NCI-H226 (cell line): ENCODE data around the gene UCP2.
A peak's percentile ranks its signal among the peaks of the same experiment; 100 is the strongest.

Experiments used
- DNase-seq: peaks from one replicate; pipeline ENCODE4 v3.0.0-alpha.2; 2015

The UCP2 gene, protein sequence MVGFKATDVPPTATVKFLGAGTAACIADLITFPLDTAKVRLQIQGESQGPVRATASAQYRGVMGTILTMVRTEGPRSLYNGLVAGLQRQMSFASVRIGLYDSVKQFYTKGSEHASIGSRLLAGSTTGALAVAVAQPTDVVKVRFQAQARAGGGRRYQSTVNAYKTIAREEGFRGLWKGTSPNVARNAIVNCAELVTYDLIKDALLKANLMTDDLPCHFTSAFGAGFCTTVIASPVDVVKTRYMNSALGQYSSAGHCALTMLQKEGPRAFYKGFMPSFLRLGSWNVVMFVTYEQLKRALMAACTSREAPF

DNA sequence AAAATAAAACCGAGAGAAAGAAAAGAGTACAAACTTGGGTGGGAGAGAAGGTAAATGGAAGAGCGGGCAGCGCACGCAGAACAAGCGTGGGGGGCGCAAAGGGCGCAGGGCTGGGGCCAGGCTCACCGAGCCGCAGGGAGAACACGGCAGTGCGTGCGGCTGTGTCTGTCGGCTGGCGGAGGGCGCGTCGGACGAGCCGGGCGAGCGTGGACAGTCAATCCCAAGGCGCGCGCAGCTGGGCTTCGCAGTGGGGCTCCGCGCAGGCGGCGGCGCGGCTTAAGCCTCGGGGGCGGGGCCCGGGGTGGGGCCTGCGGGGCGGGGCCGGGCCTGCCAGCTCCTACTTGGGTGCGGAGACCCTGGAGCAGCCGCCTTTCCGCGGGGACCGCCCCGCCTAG, at the start of gene UCP2:
Gene UCP2 (minus strand): TSS at position 249 of the 395 bp plus-strand sequence. CDS start 4,465 bp downstream, outside the sequence.
- no peak for DNase-seq

GRCh38 chr11:74030723-74031676, 48.4 kb upstream of the UCP2 start:
- DNase-seq: no peak

GRCh38 chr11:74025467-74026166, 43.0 kb upstream of the UCP2 start:
- peak; percentile 65 for DNase-seq

DNA sequence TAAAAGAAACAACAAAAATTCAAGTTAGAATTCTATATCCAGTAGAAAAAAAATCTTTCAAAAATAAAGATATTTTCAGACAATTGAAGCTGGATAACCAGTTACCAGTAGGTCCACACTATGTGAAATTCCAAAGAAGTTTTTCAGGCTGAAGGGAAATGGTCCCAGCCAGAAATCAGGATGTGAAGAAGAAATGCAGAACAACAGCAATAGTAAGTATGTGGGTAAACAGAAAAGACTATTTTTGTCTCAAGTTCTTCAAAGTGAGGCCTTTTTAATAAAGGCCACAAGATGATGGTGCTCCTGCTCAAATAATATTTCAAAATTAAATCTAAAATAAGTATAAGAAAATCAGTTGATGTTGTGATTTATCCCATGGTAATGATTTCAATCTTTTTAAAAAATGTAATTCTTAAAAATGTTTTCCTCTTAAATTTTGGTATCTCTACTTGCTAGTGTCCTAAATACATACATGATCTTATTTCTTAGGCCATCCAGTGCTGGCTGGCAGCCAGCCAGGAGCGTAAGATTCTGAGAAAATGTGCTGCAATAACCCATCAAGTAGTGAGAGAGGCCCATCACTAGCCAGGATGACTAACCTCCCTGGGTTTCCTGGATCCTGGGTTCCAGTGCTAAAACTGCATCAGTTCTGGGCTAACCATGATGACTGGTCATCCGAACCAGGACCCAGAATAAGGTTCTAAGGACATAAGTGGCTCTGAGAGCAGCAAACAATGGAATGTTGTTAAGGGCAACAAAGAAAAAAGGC, 41.8 kb upstream of the UCP2 start:
- peak; percentile 75 for DNase-seq

DNA sequence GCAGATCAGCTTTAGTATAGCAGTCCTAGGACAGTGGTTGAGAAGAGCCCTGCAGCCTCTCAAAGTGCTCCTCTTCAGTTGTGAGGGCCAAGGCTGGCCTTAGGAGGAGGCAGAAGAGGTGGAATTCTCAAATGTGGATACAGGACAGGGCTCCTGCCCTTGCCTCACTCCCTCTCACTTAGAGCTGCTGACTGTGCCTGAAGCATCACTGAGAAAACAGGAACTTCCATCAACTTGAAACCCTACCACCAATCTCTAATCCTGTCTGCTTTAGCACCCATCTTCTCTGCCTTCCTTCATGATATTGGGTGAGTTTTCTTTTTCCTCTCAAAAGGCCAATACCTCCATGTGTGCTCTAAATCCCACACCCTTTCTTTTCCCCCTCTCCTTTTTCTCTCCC, 40.6 kb upstream of the UCP2 start:
- DNase-seq: no peak

- no peak for DNase-seq
Measured at GRCh38 chr11:74022546-74022945, 39.9 kb upstream of the UCP2 start.

GRCh38 chr11:74021998-74022397, 39.4 kb upstream of the UCP2 start:
- DNase-seq: no peak

DNA sequence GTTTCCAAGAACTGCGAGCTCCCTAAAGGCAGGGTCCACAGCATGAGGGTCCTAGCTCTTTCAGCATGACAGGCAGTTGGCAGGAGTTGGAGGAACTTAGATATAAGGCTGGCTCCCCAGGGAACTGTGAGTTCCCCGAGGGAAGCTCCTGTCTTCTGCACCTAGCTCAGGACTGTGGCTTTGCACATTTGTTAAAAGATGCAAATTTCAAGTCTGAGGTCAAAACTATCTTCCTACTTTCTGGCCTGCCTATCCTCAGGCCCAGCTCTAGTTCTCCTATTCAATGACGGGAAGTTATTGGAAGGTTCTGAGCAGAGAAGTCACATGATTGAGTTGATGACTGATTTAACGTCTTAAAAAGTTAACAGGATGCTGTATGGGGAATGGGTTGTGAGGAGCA, 37.9 kb upstream of the UCP2 start:
- DNase-seq: no peak

GRCh38 chr11:74019860-74020259, 37.2 kb upstream of the UCP2 start:
- no peak for DNase-seq

- no peak for DNase-seq
Measured at GRCh38 chr11:74019104-74019738, 36.6 kb upstream of the UCP2 start.

- DNase-seq: no peak
Measured at GRCh38 chr11:74018331-74019005, 35.8 kb upstream of the UCP2 start.

GRCh38 chr11:74017631-74018030, 35.0 kb upstream of the UCP2 start:
- no peak for DNase-seq

GRCh38 chr11:74015919-74016684, 33.5 kb upstream of the UCP2 start:
- no peak for DNase-seq

DNA sequence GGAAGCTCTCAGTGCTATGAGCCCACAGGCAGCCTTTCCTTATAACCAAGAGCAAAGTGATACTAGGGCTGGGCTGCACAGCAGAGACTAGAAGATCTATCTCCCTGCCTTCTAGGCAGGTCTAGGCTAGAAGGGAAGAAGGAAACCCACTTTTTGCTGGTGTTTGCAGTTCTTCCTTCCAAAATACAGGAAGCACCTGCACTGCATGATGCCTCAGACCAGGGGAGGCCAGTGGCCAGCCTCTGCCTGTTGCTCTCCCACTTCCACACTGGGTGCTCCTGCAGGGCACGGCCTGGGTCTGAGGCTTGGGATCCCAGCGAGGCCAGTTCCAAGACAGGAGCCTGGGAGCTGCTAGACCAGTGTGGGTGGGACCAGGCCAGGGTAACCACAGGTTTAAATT, 32.2 kb upstream of the UCP2 start:
- no peak for DNase-seq

DNA sequence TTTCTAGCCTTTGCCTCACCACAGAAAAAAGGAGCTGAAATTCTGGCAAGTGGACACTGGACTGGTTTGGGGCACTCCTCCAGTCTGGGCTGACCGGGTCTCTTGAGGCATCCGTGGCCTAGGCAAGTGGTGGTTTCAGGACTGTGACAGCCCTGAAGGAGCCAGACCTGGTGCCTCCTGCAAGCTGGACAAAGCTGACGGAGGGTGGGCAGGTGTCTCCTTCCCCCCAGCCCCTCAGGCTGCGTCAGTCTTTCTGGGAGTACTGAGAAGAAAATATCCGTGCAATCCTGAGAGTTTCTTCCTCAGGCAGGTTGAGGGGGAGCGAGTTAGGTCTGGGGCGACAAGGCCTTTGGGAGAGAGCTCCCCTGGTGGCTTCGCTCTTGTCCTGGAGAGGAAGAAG, 30.5 kb upstream of the UCP2 start:
- no peak for DNase-seq

GRCh38 chr11:74012074-74012809, 29.6 kb upstream of the UCP2 start:
- no peak for DNase-seq

GRCh38 chr11:74011360-74012073, 28.9 kb upstream of the UCP2 start:
- DNase-seq: no peak

DNA sequence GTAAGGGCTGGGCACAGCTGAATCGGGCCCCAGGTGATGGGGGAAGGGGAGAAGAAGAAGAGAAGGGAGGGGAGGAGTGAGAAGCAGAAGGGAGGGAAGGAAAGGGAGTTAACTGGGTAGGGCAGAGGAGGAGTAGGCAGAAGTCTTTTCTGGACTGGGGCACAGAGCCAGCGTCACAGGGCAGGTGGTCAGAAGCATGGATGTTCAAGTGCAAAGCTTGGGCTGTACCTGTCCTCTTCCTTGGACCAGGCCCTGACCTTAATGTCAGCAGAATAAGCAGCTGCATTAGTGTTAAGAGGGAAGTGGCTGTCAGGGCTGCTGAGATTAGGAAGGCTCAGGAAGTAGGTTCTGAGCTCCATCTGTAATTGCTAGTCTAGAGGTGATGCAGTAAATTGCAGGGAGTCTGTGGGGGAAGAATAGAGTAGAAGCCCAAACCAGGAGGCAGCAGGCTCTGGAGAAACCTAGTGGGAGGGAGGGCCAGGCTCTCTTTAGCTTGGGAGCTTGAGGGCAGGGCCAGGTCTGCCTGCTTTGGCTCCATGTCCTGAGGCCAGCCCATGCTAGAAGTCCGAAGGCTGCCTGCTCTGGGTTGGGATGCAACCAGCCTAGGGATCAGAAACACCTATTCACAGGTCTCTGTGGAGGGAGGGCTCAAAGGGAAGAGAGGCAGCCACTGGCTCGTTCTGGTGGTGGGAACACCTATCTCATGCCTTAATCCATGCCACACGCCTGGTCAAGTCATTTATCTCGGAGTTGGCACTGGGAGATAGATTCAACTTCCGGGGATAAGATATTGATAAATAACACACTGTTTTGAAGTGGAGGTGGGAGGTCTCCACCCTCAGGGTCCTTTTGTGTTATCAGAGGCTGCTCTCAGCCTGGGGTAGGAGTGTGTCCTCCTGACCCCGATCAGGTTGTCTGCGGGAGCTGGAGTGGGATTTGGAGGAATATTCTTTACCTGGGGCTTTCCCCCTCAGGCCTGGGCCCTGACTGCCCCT, 28.0 kb upstream of the UCP2 start:
- DNase-seq: no peak
